ENCODE data around the gene ALOXE3.

The ALOXE3 gene

GRCh38 chr17:8091033-8091687 is 27.2 kb downstream of the ALOXE3 start:
- H3K27me3 ChIP-seq (replicated peaks; ENCODE audit: insufficient read depth, low read length), result peaks cover 95% of the 10 kb centered on the region
- H3K4me1 ChIP-seq (ENCODE audit: low read length), result no peaks in the 10 kb centered on the region
- H4K20me1 ChIP-seq (ENCODE audit: insufficient read depth, low read length), result no peaks in the 10 kb centered on the region
- H3K9me2 ChIP-seq (replicated peaks; ENCODE audit: insufficient read depth, low read length), result no peaks in the 10 kb centered on the region
- H3K27ac ChIP-seq (ENCODE audit: low read length), result no peak overlapping the region
- H3K9me3 ChIP-seq (replicated peaks; ENCODE audit: insufficient read depth, low read length), result no peaks in the 10 kb centered on the region
- DNase-seq, result no peak
- H3K4me3 ChIP-seq (ENCODE audit: low read length), result no peak overlapping the region
- H2AFZ ChIP-seq (ENCODE audit: low read length), result no peak overlapping the region
- H3F3A ChIP-seq (ENCODE audit: insufficient read depth, low read length), result no peaks in the 10 kb centered on the region
- no peaks in the 10 kb centered on the region for H3K36me3 ChIP-seq (replicated peaks; ENCODE audit: insufficient read depth, low read length)
- no peak overlapping the region for H3K4me2 ChIP-seq (ENCODE audit: low read depth, low read length)
- H3K79me2 ChIP-seq (ENCODE audit: low read length), result no peaks in the 10 kb centered on the region
- TF ChIP-seq EZH2phosphoT487 (IDR thresholded peaks at IDR 0.05; ENCODE audit: low read length) (no peak), EZH2 (optimal IDR thresholded peaks at IDR 0.05; ENCODE audit: low read depth, low read length) (no peak), CTCF (IDR thresholded peaks at IDR 0.05; ENCODE audit: low read length) (no peak)
- H3K9ac ChIP-seq (ENCODE audit: low read length), result no peak overlapping the region

GRCh38 chr17:8089728-8090127 is 28.6 kb downstream of the ALOXE3 start:
- Histone ChIP-seq H3K4me3 (ENCODE audit: low read length) (no peak overlapping the region), H3K27ac (ENCODE audit: low read length) (no peak overlapping the region), H3K4me2 (ENCODE audit: low read depth, low read length) (no peak overlapping the region), H4K20me1 (ENCODE audit: insufficient read depth, low read length) (no peaks in the 10 kb centered on the region), H2AFZ (ENCODE audit: low read length) (no peak overlapping the region), H3K9ac (ENCODE audit: low read length) (no peak overlapping the region), H3K4me1 (ENCODE audit: low read length) (no peaks in the 10 kb centered on the region), H3K27me3 (replicated peaks; ENCODE audit: insufficient read depth, low read length) (peaks cover 95% of the 10 kb centered on the region), H3K36me3 (replicated peaks; ENCODE audit: insufficient read depth, low read length) (no peaks in the 10 kb centered on the region), H3F3A (ENCODE audit: insufficient read depth, low read length) (no peaks in the 10 kb centered on the region), H3K9me2 (replicated peaks; ENCODE audit: insufficient read depth, low read length) (no peaks in the 10 kb centered on the region), H3K9me3 (replicated peaks; ENCODE audit: insufficient read depth, low read length) (no peaks in the 10 kb centered on the region), H3K79me2 (ENCODE audit: low read length) (no peaks in the 10 kb centered on the region)
- TF ChIP-seq EZH2 (optimal IDR thresholded peaks at IDR 0.05; ENCODE audit: low read depth, low read length) (no peak), EZH2phosphoT487 (IDR thresholded peaks at IDR 0.05; ENCODE audit: low read length) (no peak), CTCF (IDR thresholded peaks at IDR 0.05; ENCODE audit: low read length) (no peak)
- no peak for DNase-seq

- Histone ChIP-seq H3K4me2 (ENCODE audit: low read depth, low read length) (no peak overlapping the region), H3K79me2 (ENCODE audit: low read length) (no peaks in the 10 kb centered on the region), H3K27me3 (replicated peaks; ENCODE audit: insufficient read depth, low read length) (peaks cover 98% of the 10 kb centered on the region)
Measured at GRCh38 chr17:8087952-8088230, 30.4 kb downstream of the ALOXE3 start.

More at GRCh38 chr17:8087952-8088230, 30.4 kb downstream of the ALOXE3 start:
- H2AFZ ChIP-seq (ENCODE audit: low read length), result no peak overlapping the region
- DNase-seq, result no peak
- no peaks in the 10 kb centered on the region for H3K9me2 ChIP-seq (replicated peaks; ENCODE audit: insufficient read depth, low read length)
- TF ChIP-seq EZH2 (optimal IDR thresholded peaks at IDR 0.05; ENCODE audit: low read depth, low read length), result no peak
- TF ChIP-seq EZH2phosphoT487 (IDR thresholded peaks at IDR 0.05; ENCODE audit: low read length), result no peak
- TF ChIP-seq CTCF (IDR thresholded peaks at IDR 0.05; ENCODE audit: low read length), result no peak
- H3K9ac ChIP-seq (ENCODE audit: low read length), result no peak overlapping the region
- H3K4me1 ChIP-seq (ENCODE audit: low read length), result no peaks in the 10 kb centered on the region
- H4K20me1 ChIP-seq (ENCODE audit: insufficient read depth, low read length), result no peaks in the 10 kb centered on the region
- no peaks in the 10 kb centered on the region for H3K9me3 ChIP-seq (replicated peaks; ENCODE audit: insufficient read depth, low read length)
- no peaks in the 10 kb centered on the region for H3K36me3 ChIP-seq (replicated peaks; ENCODE audit: insufficient read depth, low read length)
- no peak overlapping the region for H3K4me3 ChIP-seq (ENCODE audit: low read length)
- no peak overlapping the region for H3K27ac ChIP-seq (ENCODE audit: low read length)
- no peaks in the 10 kb centered on the region for H3F3A ChIP-seq (ENCODE audit: insufficient read depth, low read length)
